NCI-H1417 (cell line): Measurements from ENCODE around the gene AIF1L.

Source experiments
- DNase-seq, 3 experiments: peaks; one replicate each; lab custom pipeline; 2025; lab: John Stamatoyannopoulos, UW

The AIF1L gene

DNA sequence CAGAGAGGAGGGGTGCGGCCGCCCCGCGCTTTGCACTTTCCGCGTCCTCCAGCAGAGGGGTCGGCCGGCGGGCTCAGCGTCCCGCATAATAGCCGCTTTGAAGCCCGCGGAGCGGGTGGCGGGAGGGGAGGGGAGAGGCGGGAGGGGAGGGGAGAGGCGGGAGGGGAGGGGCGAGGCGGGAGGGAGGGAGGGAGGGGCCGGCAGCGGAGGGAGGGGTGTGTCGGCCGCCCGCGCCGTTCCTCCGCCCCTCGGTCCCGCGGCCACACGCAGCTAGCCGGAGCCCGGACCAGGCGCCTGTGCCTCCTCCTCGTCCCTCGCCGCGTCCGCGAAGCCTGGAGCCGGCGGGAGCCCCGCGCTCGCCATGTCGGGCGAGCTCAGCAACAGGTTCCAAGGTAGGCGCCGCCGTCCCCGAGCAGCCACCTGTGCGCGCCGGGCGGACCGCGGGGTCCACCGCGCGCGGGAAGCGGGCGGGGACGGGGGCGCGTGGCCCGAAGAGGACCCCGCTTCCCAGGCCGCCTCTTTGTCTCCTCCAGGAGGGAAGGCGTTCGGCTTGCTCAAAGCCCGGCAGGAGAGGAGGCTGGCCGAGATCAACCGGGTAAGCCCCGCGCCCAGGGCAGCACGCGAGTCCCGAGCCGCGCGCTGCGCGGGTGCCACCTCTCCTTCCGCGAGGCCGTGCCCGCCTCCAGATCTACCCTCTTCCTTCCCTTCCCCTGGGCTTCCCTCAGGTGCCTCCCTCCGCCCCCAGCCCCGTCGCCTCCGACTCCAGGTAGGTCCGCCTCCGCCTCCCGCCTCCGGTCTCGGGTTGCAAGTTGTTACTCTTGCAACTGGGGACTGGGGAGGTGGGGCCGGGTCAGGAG lies at the start of gene AIF1L:
Gene AIF1L (plus strand): TSS at position 263 of the 857 bp plus-strand sequence. CDS start 99 bp downstream, at position 362.
- peak; percentile 54 to 85 (median 80) for DNase-seq

DNA sequence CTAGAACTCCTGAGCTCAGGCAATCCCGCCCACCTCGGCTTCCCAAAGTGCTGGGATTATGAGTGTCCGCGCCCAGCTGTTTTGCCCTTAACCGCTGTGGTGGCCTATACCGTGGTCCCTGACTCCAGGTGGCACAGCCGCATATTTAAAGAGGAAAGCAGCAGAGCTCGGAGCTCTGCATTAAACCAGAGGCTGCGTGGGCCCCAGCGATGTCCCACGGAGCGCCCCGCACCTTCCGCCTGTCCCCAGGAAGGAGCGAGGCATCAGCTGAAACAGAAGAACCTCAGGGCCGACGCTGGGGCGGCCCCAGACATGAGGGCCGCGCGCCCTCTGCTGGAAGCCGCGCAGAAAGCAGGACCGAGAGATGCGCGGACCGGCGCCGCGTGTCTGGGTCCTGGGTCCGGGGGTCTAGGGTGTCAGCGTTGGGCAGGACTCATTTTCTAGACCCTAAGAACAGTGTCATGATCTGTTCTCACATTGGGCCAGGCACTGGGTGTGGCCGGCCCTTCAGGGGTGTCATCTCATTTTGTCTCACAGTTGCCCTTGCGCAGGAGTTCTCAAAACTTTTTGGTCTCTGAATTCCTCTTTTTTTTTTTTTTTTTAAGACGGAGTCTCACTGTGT lies 49.6 kb upstream of the AIF1L start:
- DNase-seq: peak; percentile 58 to 72 (median 61)

DNA sequence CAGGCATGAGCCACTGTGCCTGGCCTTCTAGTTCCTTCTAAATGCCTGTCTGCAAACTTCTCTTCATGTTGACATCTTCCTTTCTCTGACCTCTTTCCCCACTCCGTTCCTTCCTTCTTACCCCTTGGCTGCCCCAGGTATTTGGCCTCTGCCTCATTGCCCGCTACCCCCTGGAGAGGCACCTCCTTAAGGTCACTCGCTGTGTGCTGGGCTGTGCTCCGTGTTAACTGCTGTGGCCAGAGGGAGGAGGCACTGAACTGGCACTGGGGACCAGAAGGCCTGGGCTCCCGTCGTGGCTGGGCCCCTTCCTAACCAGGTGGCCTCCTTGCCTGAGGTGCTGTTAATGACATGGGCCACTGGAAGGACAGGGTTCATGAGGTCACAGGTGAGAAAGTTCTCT lies 48.0 kb upstream of the AIF1L start:
- DNase-seq: no peak

DNA sequence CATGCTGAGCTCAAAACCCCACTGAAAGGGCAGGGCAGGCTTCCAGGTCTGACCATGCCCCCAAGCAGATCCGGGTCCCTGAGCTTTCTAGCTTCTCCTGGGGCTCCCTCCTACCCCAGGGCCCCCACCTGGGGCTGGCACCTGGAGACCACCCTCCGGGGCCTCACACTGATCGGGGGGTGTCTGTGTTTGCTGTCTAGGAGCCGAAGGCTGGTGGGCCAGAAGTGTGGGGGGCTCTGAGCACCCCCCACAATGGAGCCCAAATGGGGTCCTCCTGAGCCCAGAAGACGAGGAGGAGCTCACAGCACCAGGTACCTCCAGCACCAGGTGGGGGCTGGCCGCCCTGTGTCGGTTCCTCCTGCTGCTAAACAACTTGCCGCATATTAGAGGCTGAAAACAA lies 47.5 kb upstream of the AIF1L start:
- DNase-seq: no peak

DNA sequence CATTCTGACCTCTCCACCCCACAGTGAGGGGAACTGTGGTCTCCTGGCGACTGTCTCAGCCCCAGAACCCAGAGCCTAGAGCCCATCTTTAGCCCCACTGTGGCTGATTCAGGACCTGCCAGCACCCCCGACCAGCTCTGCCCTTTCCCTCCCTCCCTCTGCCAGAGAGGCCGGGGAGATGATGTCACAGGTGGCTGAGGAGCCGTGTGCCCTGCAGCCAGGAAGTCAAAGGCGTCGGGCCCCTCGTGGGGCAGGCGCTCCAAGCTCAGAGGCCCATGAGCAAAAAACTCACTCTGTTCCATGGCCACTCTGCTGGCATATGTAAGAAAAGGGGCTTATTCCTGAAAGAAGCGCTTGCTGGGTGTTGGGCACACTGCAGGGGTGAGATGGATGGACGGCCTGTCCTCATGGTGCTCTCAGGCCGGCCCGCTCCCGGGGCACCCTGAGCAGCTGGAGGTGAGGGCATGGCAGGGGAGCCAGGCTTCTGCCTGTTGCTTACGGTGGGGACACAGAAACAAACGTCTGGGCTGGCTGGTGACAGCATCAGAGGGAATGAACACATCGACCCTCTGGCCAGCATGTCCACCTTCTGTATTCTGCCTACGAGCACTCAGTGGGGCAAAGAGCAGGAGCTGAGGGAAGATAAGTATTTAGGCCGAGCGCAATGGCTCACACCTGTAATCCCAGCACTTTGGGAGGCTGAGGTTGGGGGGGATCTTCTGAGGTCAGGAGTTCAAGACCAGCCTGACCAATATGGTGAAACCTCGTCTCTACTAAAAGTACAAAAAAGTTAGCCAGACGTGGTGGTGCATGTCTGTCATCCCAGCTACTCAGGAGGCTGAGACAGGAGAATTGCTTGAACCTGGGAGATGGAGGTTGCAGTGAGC lies 46.3 kb upstream of the AIF1L start:
- no peak for DNase-seq

DNA sequence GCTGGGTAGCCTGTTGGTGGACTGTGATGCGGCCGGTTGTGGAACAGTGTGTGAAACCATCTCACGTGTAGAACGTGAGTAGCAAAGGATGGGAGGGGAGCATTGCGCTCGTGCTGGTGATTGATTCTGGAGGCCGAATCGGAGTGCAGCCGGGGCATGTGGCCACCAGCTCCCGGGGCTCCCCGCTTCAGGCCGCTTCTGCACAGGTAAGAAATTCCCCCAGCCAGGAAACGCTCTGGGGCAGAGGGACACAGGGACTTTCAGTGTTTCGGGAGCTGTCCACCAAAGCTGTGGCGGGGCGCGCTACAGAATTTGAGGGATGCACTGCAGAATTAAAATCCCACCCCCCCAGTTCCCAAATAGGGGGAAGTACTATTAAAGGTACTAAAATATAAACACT lies 45.5 kb upstream of the AIF1L start:
- DNase-seq: no peak

DNA sequence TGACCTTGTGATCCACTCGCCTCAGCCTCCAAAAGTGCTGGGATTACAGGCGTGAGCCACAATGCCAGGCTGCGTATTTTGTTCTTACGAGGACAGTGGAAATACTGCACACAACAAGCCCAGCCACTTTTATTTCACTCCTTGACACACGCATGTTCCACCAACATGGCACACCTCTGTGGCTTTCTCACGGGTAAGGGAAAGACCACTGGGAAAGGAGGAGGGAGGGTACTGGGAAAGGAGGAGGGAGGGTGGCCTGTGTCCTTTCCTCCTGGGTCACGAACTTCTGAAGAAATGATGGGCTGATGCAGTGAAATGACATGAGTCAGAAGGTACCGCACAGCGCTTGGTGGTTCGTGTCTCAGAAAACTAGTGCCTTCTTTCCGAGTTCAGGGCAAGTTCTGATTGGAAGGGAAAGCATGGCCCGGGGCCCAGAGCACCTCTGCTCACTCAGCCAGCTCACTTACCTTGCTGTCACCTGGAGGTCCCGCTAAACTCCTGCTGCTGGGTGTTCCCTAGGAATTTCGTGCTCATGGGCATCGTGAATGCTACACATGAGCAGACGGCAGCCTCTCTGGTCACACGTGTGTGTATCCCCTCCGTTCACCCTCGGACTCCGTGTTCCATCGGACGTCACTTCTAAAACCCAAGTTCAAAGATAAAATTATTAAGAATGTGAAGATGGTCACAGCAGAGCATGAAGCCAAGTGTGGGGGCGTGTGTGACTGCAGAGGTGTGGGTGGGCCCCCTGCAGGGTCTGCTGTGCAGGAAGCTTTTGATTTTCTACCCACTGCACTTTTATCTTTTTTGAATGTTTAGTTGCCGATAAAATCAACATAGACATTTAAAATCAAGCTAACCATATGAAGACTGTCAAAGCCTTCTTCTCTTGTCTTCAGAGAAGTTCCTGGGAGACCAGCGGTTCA lies 44.5 kb upstream of the AIF1L start:
- no peak for DNase-seq

DNA sequence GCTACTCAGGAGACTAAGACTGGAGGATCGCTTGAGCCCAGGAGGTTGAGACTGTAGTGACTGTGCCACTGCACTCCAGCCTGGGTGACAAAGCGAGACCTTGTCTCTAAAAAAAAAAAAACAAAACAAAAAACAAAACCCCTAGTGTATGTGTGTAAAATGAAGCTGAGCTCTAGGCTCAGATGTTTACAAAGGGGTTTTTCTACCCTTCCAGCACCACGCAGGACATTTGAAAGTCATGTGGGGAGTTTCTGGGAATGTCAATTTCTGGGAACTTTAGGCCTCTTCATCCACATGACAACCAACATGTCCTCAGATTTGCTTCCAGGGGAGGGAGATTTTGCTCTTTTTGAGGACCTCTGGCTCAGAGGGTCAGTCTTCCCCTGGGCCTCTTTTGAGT lies 42.4 kb upstream of the AIF1L start:
- no peak for DNase-seq

DNA sequence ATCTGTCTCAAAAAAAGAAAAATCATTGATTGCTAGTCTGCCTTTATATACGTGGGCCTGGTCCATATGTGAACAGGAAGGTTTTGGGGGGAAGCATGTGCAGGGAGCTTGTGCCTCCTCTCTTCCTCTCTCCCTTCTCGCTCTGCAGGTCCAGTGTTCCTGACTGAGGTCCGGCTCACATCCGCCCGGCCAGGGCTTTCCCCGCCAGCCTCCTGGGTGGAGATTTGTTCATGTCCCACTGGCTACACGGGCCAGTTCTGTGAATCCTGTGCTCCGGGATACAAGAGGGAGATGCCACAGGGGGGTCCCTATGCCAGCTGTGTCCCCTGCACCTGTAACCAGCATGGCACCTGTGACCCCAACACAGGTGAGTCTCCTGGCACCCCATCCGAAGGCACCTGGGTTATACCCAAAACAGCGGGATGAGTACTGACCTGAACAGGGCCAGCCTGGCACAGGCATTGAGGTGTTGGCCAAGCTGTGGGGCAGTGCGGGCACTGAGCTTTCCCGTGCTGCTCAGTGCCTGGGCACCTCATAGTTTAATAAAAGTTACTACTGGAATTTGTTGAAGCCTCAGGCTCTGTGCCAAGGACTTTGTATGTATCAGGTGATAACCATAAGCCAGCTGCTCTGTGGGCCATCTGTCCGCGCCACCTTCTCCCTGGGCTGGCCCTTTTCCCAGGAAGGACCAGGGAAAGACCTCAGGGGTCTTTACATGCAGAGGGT lies 39.4 kb upstream of the AIF1L start:
- no peak for DNase-seq

DNA sequence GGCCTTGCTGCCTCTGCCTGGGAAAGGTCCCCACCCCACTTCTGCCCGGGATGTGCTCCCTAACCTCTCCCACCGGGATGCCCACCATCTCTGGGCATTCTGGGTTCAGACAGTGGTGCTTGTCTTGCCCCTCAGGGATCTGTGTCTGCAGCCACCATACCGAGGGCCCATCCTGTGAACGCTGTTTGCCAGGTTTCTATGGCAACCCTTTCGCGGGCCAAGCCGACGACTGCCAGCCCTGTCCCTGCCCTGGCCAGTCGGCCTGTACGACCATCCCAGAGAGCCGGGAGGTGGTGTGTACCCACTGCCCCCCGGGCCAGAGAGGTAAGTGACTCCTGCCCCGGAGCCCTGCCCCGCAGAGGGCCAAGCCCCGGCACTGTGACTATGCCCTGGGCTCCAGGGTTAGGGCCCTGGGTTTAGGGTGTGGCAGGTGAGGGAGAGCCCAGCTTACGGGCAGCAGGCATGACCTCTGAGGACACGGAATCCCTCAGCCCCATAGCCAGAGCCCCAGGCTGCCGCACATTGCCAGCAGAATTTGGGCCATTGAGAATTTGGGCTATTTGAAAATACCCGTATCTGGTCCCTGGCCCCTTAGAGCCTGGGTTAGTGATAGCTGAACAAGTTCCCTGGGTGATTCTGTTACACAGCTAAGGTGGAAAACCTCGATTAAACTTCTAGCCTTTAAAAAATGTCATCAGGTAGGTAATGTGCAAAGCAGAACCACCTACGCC lies 35.3 kb upstream of the AIF1L start:
- DNase-seq: no peak

DNA sequence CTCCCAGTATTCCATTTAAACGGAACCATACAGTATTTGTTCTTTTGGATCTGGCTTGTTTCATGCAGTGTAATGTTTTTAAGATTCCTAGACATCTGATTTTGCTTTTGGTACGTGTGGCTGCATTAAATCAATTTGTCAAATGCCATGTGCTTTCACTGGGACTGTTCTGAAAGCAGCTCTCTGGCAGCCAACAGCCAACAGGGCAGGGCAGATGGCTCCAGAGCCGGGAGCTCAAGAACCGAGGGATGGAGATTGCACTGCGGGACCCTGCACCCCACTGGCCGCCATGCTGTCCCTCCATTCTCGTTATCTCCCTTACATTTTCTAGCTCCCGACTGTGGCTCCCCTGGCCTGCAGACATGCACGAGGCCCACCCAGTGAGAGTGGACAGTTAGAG lies 33.4 kb upstream of the AIF1L start:
- no peak for DNase-seq

DNA sequence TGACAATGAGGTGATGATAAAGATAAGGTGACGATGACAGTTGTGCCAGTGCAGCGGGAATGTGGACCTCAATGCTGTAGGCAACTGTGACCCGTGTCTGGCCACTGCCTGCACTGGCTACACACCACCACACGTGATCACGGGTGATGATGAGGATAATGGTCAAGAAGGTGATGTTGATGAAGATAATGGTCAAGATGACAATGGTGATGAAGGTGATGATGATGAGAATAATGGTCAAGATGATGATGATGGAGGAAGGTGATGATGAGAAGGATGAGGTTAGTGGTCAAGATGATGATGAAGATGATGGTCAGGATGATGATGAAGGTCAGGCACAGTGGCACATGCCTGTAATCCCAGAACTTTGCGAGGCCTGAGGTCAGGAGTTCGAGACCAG lies 30.7 kb upstream of the AIF1L start:
- no peak for DNase-seq

DNA sequence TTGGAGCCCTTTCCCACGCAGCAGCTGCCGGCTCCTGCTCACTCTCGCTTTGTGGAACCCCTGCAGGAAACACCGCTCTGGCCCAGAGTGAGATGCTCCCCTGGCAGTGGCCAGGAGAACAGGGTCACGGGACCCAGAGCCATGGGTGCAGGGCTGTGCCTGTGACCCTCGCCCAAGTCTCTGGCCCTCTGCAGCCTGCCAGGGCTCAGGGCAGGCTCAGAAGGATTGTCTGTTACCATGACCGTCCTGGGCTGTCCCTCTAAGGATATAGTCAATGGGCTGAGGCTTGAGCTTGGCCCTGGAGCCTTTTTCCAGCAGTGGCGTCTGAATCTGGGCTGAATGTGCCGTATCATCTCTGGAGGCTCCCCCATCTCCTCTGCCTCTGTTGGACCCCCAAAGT lies 28.7 kb upstream of the AIF1L start:
- no peak for DNase-seq

DNA sequence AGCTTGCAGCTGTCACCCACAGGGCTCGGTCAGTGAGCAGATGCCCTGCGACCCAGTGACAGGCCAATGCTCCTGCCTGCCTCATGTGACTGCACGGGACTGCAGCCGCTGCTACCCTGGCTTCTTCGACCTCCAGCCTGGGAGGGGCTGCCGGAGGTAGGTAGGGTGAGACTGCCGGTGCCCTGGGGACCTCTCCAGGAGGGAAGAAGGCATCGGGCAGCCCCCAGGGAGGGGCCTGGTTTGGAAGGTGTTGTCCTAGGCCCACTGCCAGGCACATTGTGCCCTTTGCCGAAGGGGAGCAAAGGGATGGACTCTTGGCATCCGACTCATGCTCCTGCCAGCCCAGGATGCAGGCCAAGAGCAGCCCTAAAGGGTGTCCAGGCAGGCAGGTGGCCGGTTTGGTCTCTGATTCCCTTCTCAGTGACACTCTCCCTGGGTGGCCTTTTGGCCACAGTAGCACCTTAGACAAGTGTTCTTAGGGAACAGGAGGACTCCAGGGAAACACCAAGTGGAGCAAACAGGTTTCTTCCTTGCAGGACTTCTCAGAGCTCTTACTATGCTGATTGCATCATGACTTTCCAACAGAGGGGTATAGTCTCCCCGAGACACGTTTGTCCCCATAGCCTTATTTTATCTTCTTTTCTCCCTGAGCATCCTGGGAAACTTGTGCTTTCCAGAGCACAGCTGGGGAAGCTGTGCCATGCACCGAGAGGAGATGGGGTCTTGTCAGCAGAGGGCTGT lies 28.1 kb upstream of the AIF1L start:
- no peak for DNase-seq

DNA sequence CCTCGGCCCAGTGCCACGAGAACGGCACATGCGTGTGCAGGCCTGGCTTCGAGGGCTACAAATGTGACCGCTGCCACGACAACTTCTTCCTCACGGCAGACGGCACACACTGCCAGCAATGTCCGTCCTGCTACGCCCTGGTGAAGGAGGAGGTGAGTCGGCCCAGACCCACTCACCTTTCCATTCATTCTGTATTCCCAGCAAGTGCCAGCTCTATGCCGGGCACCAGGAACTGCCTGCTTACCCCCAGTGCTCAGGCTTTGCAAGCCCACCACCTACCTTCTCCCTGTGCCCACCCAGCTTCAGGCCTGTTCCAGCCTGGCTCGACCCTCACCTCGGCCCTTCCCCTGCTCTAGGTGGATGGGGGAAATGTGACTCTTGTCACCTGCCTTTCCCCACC lies 26.6 kb upstream of the AIF1L start:
- no peak for DNase-seq

DNA sequence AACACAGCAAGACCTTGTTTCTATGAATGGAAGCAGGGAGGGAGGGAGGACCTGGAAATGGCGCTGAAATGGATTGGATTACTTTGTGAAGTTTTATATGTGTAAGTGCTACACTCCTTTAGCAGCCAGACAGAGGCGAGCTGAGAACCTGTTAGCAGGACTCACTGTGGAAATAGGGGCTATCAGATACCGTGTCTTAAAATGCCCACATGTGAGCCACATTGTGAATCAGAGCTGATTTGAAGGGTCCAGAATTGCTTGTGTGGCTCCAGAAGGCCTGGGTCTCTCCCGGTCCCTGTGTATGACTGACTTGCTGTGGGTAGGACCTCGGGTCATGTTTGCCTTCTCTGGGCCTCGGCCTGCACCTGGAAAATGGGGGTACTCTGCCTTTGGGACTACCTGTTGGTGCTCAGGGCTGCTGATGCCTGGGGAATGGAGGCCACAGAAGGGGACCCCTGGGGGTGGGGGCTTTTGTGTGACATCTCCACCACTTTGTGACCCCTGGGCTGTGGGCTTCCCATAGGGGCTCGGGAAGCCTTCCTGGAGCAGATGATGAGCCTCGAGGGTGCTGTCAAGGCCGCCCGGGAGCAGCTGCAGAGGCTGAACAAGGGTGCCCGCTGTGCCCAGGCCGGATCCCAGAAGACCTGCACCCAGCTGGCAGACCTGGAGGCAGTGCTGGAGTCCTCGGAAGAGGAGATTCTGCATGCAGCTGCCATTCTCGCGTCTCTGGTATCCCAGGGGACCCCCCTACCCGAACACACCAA lies 24.0 kb upstream of the AIF1L start:
- DNase-seq: no peak

DNA sequence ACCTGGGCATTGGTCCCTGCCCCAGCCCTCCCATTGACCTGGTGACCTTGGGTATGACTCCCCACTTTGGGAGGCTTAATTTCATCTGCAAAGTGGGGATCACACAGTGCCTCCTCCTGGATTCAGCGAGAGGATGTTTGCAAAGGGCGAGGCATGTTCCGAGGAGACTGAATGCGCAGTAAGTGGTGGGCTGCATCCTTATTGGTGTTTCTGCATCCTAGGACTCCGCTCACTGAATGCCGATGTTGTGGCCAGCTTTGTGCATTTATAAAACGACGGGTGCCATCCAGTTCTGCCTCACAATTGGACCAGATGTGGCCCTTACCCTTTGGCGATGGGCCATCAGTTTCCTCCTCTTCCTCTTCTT lies 23.5 kb upstream of the AIF1L start:
- no peak for DNase-seq

DNA sequence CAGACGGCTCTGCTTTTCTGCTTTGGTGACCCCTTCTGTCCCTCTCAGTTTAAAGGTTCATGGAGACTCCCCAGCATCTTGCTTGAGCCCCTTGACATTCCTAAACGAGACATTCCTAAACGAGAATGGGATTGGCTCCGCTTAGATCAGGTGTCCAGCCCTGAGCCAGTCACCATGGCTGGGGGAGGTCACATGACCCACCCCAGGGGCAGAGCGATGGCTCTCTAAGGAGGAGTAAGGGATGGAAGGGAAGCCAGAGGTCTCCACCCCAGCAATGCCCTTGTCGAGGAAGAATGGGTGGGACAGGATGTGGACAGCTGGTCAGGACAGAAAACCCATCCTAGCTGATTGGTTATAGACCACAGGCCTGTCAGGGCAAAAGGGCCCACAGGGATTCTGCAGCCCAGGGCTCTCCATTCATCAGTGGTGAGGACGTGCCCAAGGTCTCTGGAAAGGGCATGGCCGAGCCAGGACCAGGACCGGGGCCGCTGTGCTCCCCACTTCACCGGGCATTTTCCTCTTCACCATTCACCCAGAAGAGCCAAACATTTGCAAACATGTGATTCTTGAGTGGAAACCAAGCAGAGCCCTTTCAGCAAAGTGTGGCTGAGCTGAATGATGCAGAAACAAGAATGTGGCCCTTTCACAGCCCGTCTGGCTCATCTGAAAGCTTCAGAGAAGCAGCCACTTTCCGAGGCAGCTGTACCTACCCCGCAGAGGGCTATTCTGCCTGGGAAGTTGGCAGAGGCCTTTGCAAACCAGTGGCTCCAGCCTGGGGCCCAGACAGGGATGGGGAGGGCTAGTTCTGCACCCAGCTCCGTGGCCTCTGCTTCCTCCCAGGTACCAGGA lies 19.8 kb upstream of the AIF1L start:
- DNase-seq: no peak
